Small intestine (tissue), 16 donors: ENCODE data around the gene INPP5D. TPM values are rescaled to one million over a fixed set of nuclear protein-coding genes. Genes with fewer than 3 reads are reported as not detected.

Experiments
- DNase-seq, 2 donors: peaks; one replicate each; pipeline versions ENCODE4 v3.0.0 to v3.0.0-alpha.2; 2013
- FAIRE-seq: peaks from 2 replicates; lab custom pipeline; 2012; peaks lifted over from hg19 to GRCh38; lab: Jason Lieb, UNC
- H3K27ac ChIP-seq, 3 donors: one replicate each; pipeline ENCODE4 v1.5.1; 2013; ENCODE audit warnings: low read length in 2 of 3, mild to moderate bottlenecking in 2 of 3, control low read depth in 1 of 3, inconsistent platforms in 1 of 3, low read depth in 1 of 3, moderate library complexity in 1 of 3
- H3K27me3 ChIP-seq, 3 donors: one replicate each; pipeline ENCODE4 v1.6.1; 2013; ENCODE audit warnings: low read length in 3 of 3, inconsistent platforms in 1 of 3; ENCODE audit not compliant: control insufficient read depth in 3 of 3, insufficient read depth in 3 of 3
- H3K36me3 ChIP-seq, 3 donors: one replicate each; pipeline ENCODE4 v1.6.1; 2013; ENCODE audit warnings: low read length in 3 of 3, inconsistent platforms in 1 of 3, low read depth in 1 of 3, mild to moderate bottlenecking in 1 of 3, moderate library complexity in 1 of 3; ENCODE audit not compliant: control insufficient read depth in 3 of 3, insufficient read depth in 2 of 3
- H3K4me1 ChIP-seq, 3 donors: one replicate each; pipeline ENCODE4 v1.6.1; 2013; ENCODE audit warnings: low read length in 2 of 3, inconsistent platforms in 1 of 3, low read depth in 1 of 3, mild to moderate bottlenecking in 1 of 3, moderate library complexity in 1 of 3; ENCODE audit not compliant: control insufficient read depth in 3 of 3, insufficient read depth in 2 of 3
- H3K4me3 ChIP-seq, 3 donors: one replicate each; pipeline ENCODE4 v1.5.1; 2013; ENCODE audit warnings: low read length in 3 of 3, control low read depth in 1 of 3, inconsistent platforms in 1 of 3, low read depth in 1 of 3, mild to moderate bottlenecking in 1 of 3, moderate library complexity in 1 of 3
- H3K9me3 ChIP-seq, 2 donors: one replicate each; pipeline ENCODE4 v1.6.1; 2013; ENCODE audit warnings: low read depth in 1 of 2, low read length in 1 of 2; ENCODE audit not compliant: control insufficient read depth in 2 of 2, insufficient read depth in 1 of 2
- WGBS, 3 donors: extraction: QIAGEN DNeasy Blood & Tissue Kit; methylation state at CpG; one replicate each; pipeline ENCODE4 v1.1.7; 2013; 5-methylcytosine and 5-hydroxymethylcytosine counted together
- long read RNA-seq, 10 donors: transcript quantifications; one replicate each; lab custom pipeline, GENCODE V29; 2026
- polyA plus RNA-seq, 4 donors: library from polyadenylated mRNA; stranded (reverse) in 3 of 4; unstranded in 1 of 4; fragments of 200-250 nt in 3 of 4; fragments of 120-200 nt in 1 of 4; gene quantifications; one replicate each; pipeline versions ENCODE4 v1.2.1 to v1.2.3, GENCODE V29; 2013
- donor health status: healthy with polysubstance abuse.
- donor health status: control.
- donor health status: control.
- donor health status: Bipolar disorder and iron deficiency.
- donor health status: healthy.

Gene INPP5D
- 10 to 100 TPM in 1 of 4 donors, 1 to 10 TPM in 3; 4.7 to 10.4 (median 6.9) TPM for polyA plus RNA-seq
- long read RNA-seq, donor 1, result 0 reads
- long read RNA-seq, donor 2, full-length matches to known transcripts, result 1 of 1 reads
- long read RNA-seq, donor 2, partial matches to known transcripts, result 0 of 1 reads
- long read RNA-seq, donor 2, other reads (novel, unspliced or antisense), result 0 of 1 reads
- long read RNA-seq, donor 3, result 0 reads
- long read RNA-seq, donor 4, result 0 reads
- long read RNA-seq, donor 5, result 0 reads
- long read RNA-seq, donor 6, result 0 reads
- long read RNA-seq, donor 7, result 0 reads
- long read RNA-seq, donor 8, result 0 reads
- long read RNA-seq, donor 9, result 0 reads
- long read RNA-seq, donor 10, result 0 reads

- H3K27me3 ChIP-seq, result no peaks in the 10 kb centered on the region
- H3K36me3 ChIP-seq, result peaks cover 0 to 2% (median 0%) of the 10 kb centered on the region in 3 donors
- FAIRE-seq (no peak), DNase-seq (peak in 1 of 2 donors; percentile 53)
- peak within 1 kb of the TSS; percentile 5 to 62 (median 58) for H3K4me3 ChIP-seq
- no peaks in the 10 kb centered on the region for H3K9me3 ChIP-seq
- WGBS, 3 donors, result 43 to 63% (median 59%) methylated on average over 24 to 26 of the region's 26 CpGs
- H3K4me1 ChIP-seq, result peaks cover 2 to 39% (median 9%) of the 10 kb centered on the region in 3 donors
- H3K27ac ChIP-seq, result peak within 1 kb of the TSS; percentile 59 to 84 (median 78)
Observed at GRCh38 chr2:233059797-233060500, at the start of gene INPP5D. Gene INPP5D (plus strand): TSS chr2:233060342. CDS start chr2:233060479, 137 bp downstream.

- no peaks in the 10 kb centered on the region for H3K27me3 ChIP-seq
- DNase-seq, result no peak
- H3K4me1 ChIP-seq, result peaks cover 0 to 15% (median 2%) of the 10 kb centered on the region in 3 donors
- H3K36me3 ChIP-seq, result peaks cover 0 to 11% (median 0%) of the 10 kb centered on the region in 3 donors
- no peaks in the 10 kb centered on the region for H3K9me3 ChIP-seq
- 56 to 78% (median 74%) methylated on average over 9 of the region's 9 CpGs for WGBS, 3 donors
- peak overlapping the region in 1 of 3 donors; percentile 59 for H3K4me3 ChIP-seq
- no peak for FAIRE-seq
- no peak overlapping the region for H3K27ac ChIP-seq
Observed at GRCh38 chr2:233010569-233011267, 49.4 kb upstream of the INPP5D start.

GRCh38 chr2:233011268-233011650 lies 48.9 kb upstream of the INPP5D start:
- H3K4me3 ChIP-seq, result peak overlapping the region in 2 of 3 donors; percentile 32 to 59

GRCh38 chr2:233011702-233012131 lies 48.4 kb upstream of the INPP5D start:
- 13 to 53% (median 42%) methylated on average over 1 of the region's 1 CpG for WGBS, 3 donors
- Histone ChIP-seq H3K27me3 (no peaks in the 10 kb centered on the region), H3K4me3 (peak overlapping the region in 2 of 3 donors; percentile 32 to 59), H3K27ac (peak overlapping the region; percentile 38 to 78 (median 73)), H3K4me1 (peaks cover 0 to 15% (median 2%) of the 10 kb centered on the region in 3 donors), H3K9me3 (peaks cover 0 to 3% of the 10 kb centered on the region in 2 donors), H3K36me3 (peaks cover 0 to 10% (median 0%) of the 10 kb centered on the region in 3 donors)
- FAIRE-seq (no peak), DNase-seq (no peak)

More at GRCh38 chr2:233011268-233011650, 48.9 kb upstream of the INPP5D start:
- FAIRE-seq (no peak), DNase-seq (no peak)
- H3K27ac ChIP-seq, result no peak overlapping the region
- H3K36me3 ChIP-seq, result peaks cover 0 to 11% (median 0%) of the 10 kb centered on the region in 3 donors
- H3K4me1 ChIP-seq, result peaks cover 0 to 15% (median 2%) of the 10 kb centered on the region in 3 donors
- no peaks in the 10 kb centered on the region for H3K27me3 ChIP-seq
- 19 to 71% (median 52%) methylated on average over 6 of the region's 6 CpGs for WGBS, 3 donors
- peaks cover 0 to 3% of the 10 kb centered on the region in 2 donors for H3K9me3 ChIP-seq

- H3K9me3 ChIP-seq, result peaks cover 0 to 4% of the 10 kb centered on the region in 2 donors
- H3K4me1 ChIP-seq, result peaks cover 0 to 15% (median 2%) of the 10 kb centered on the region in 3 donors
- peak overlapping the region; percentile 73 to 89 (median 78) for H3K27ac ChIP-seq
- peak overlapping the region in 2 of 3 donors; percentile 32 to 59 for H3K4me3 ChIP-seq
- H3K36me3 ChIP-seq, result peaks cover 0 to 9% (median 0%) of the 10 kb centered on the region in 3 donors
- H3K27me3 ChIP-seq, result no peaks in the 10 kb centered on the region
- 11 to 40% (median 29%) methylated on average over 12 of the region's 12 CpGs for WGBS, 3 donors
- DNase-seq (peak; percentile 65 to 88), FAIRE-seq (no peak)
Observed at GRCh38 chr2:233012301-233012971, 47.7 kb upstream of the INPP5D start.

- DNase-seq, result peak; percentile 88 to 96
- peaks cover 0 to 9% (median 0%) of the 10 kb centered on the region in 3 donors for H3K36me3 ChIP-seq
- no peak for FAIRE-seq
- peaks cover 0 to 15% (median 2%) of the 10 kb centered on the region in 3 donors for H3K4me1 ChIP-seq
- H3K4me3 ChIP-seq, result peak within 1 kb of the TSS in 2 of 3 donors; percentile 32 to 59
- H3K27me3 ChIP-seq, result no peaks in the 10 kb centered on the region
- peaks cover 0 to 8% of the 10 kb centered on the region in 2 donors for H3K9me3 ChIP-seq
- H3K27ac ChIP-seq, result peak within 1 kb of the TSS; percentile 73 to 89 (median 78)
- 17 to 62% (median 28%) methylated on average over 12 of the region's 12 CpGs for WGBS, 3 donors
Observed at GRCh38 chr2:233013027-233013461, 47.1 kb upstream of the INPP5D start, which contains the start of gene NGEF. Gene NGEF (minus strand): TSS chr2:233013256. CDS start chr2:232974890, 38,366 bp downstream.

- Histone ChIP-seq H3K4me3 (no peak overlapping the region), H3K4me1 (peaks cover 0 to 15% (median 5%) of the 10 kb centered on the region in 3 donors), H3K27ac (peak overlapping the region in 1 of 3 donors; percentile 78), H3K9me3 (peaks cover 0 to 14% of the 10 kb centered on the region in 2 donors), H3K27me3 (no peaks in the 10 kb centered on the region), H3K36me3 (peaks cover 0 to 5% (median 0%) of the 10 kb centered on the region in 3 donors)
- 28 to 68% (median 44%) methylated on average over 1 of the region's 1 CpG for WGBS, 3 donors
- FAIRE-seq (no peak), DNase-seq (no peak)
Observed at GRCh38 chr2:233013650-233014049, 46.5 kb upstream of the INPP5D start.
